Measurements from ENCODE around the gene DICER1. TPM values are rescaled to one million over a fixed set of nuclear protein-coding genes. Genes with fewer than 3 reads are reported as not detected.

DICER1 gene
- total and polyA plus RNA-seq, 2 donors (not counting 3 experiments of a cell fraction or from before 2014, with no cell fraction given) = 8.3 to 43.6 TPM

- H3K4me3 ChIP-seq (replicated peaks in 1 of 3; ENCODE audit: insufficient read depth in 1 of 3, low read depth in 1 of 3, low read length in 3 of 3) = no peak overlapping the region
- CTCF ChIA-PET = interaction anchor here (0.9 kb wide), 1 partner anchor 23 kb away, joined by 3 read pairs; no protein-coding TSS in a partner anchor
- H3K4me1 ChIP-seq (ENCODE audit: control insufficient read depth, extremely low read depth, insufficient read depth, low read length) = no peaks in the 10 kb centered on the region
- no peak overlapping the region for H3K4me2 ChIP-seq (ENCODE audit: insufficient read depth, low read length)
- no peaks in the 10 kb centered on the region for H3K36me3 ChIP-seq (ENCODE audit: control insufficient read depth in 2 of 2, extremely low read depth in 1 of 2, insufficient read depth in 2 of 2, low read length in 2 of 2)
- no peaks in the 10 kb centered on the region for H3K27me3 ChIP-seq (ENCODE audit: control insufficient read depth in 2 of 2, insufficient read depth in 2 of 2, low read length in 2 of 2)
- no TSS peak for BruUV-seq (replicated peaks)
- H4K20me1 ChIP-seq (replicated peaks; ENCODE audit: control insufficient read depth, extremely low read depth, insufficient read depth, low read length) = no peaks in the 10 kb centered on the region
- FAIRE-seq (no peak), DNase-seq (ENCODE audit: low read depth, low spot score) (no peak)
- no peak overlapping the region for H3K9ac ChIP-seq (replicated peaks; ENCODE audit: extremely low read depth, insufficient read depth, low read length)
- H3K27ac ChIP-seq (ENCODE audit: insufficient read depth, low read depth, low read length) = no peak overlapping the region
- no peaks in the 10 kb centered on the region for H3K9me1 ChIP-seq (replicated peaks; ENCODE audit: control insufficient read depth, extremely low read depth, insufficient read depth, low read length)
- no peaks in the 10 kb centered on the region for H3K9me3 ChIP-seq (replicated peaks; ENCODE audit: control insufficient read depth, insufficient read depth, low read length)
- H2AFZ ChIP-seq (ENCODE audit: low read depth, low read length) = no peak overlapping the region
- intact Hi-C loops (cut with micrococcal nuclease) = no loop called here
- POLR2A ChIA-PET = no interaction called here
- dilution Hi-C loops (cut with MboI; ENCODE audit: extremely low pct_ligation_motif_present, low sequenced_read_pairs) = no loop called here
- TF ChIP-seq, protein P1, sequence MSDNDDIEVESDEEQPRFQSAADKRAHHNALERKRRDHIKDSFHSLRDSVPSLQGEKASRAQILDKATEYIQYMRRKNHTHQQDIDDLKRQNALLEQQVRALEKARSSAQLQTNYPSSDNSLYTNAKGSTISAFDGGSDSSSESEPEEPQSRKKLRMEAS (IDR thresholded peaks at IDR 0.05; ENCODE audit: insufficient read depth, insufficient read length) = no peak
- no peak for TF ChIP-seq GATA2 (IDR thresholded peaks at IDR 0.05; ENCODE audit: insufficient read depth, insufficient read length, low read depth, low read length)
- TF ChIP-seq CTCF (IDR thresholded peaks at IDR 0.05; ENCODE audit: extremely low read depth in 1 of 2, insufficient read depth in 1 of 2, low read depth in 1 of 2, low read length in 2 of 2) = no peak
- H3K79me2 ChIP-seq (ENCODE audit: control insufficient read depth, insufficient read depth, low read length) = no peaks in the 10 kb centered on the region
Measured at GRCh38 chr14:95197551-95197950, 40.2 kb upstream of the DICER1 start.

- FAIRE-seq = no peak
Measured at GRCh38 chr14:95196826-95197545, 39.7 kb upstream of the DICER1 start.

More at GRCh38 chr14:95196826-95197545, 39.7 kb upstream of the DICER1 start:
- TF ChIP-seq MYC (IDR thresholded peaks at IDR 0.05; ENCODE audit: low read depth, low read length) (no peak), CTCF (IDR thresholded peaks at IDR 0.05; ENCODE audit: extremely low read depth in 1 of 2, insufficient read depth in 1 of 2, low read depth in 1 of 2, low read length in 2 of 2) (no peak), JUN (IDR thresholded peaks at IDR 0.05; ENCODE audit: borderline replicate concordance, insufficient read depth, insufficient read length, low read depth) (no peak), POLR2AphosphoS5 (IDR thresholded peaks at IDR 0.05; ENCODE audit: insufficient read depth, low read depth, low read length) (no peak), EZH2 (IDR thresholded peaks at IDR 0.05; ENCODE audit: borderline replicate concordance, low read depth, low read length, severe bottlenecking) (no peak), FOS (IDR thresholded peaks at IDR 0.05; ENCODE audit: borderline replicate concordance, insufficient read depth, low read length) (no peak), GATA2 (IDR thresholded peaks at IDR 0.05; ENCODE audit: insufficient read depth, insufficient read length, low read depth, low read length) (no peak), POLR2A (IDR thresholded peaks at IDR 0.05; ENCODE audit: low read depth, low read length) (no peak)
- TF ChIP-seq, protein P1 (IDR thresholded peaks at IDR 0.05; ENCODE audit: insufficient read depth, insufficient read length) = no peak
- no peaks in the 10 kb centered on the region for H3K79me2 ChIP-seq (ENCODE audit: control insufficient read depth, insufficient read depth, low read length)
- dilution Hi-C loops (cut with MboI; ENCODE audit: extremely low pct_ligation_motif_present, low sequenced_read_pairs) (no loop called here), intact Hi-C loops (cut with micrococcal nuclease) (loop anchor here (1.0 kb wide), 1 partner anchor 508 kb away; no protein-coding TSS in a partner anchor)
- BruUV-seq (replicated peaks) = no TSS peak
- ChIA-PET POLR2A (no interaction called here), CTCF (no interaction called here)
- H3K9ac ChIP-seq (replicated peaks; ENCODE audit: extremely low read depth, insufficient read depth, low read length) = no peak overlapping the region
- no peaks in the 10 kb centered on the region for H3K36me3 ChIP-seq (ENCODE audit: control insufficient read depth in 2 of 2, extremely low read depth in 1 of 2, insufficient read depth in 2 of 2, low read length in 2 of 2)
- no peak overlapping the region for H2AFZ ChIP-seq (ENCODE audit: low read depth, low read length)
- H3K9me3 ChIP-seq (replicated peaks; ENCODE audit: control insufficient read depth, insufficient read depth, low read length) = no peaks in the 10 kb centered on the region
- no peaks in the 10 kb centered on the region for H3K9me1 ChIP-seq (replicated peaks; ENCODE audit: control insufficient read depth, extremely low read depth, insufficient read depth, low read length)
- H4K20me1 ChIP-seq (replicated peaks; ENCODE audit: control insufficient read depth, extremely low read depth, insufficient read depth, low read length) = no peaks in the 10 kb centered on the region
- no peak overlapping the region for H3K27ac ChIP-seq (ENCODE audit: insufficient read depth, low read depth, low read length)
- no peak for DNase-seq (ENCODE audit: low read depth, low spot score)
- no peak overlapping the region for H3K4me3 ChIP-seq (replicated peaks in 1 of 3; ENCODE audit: insufficient read depth in 1 of 3, low read depth in 1 of 3, low read length in 3 of 3)
- no peaks in the 10 kb centered on the region for H3K27me3 ChIP-seq (ENCODE audit: control insufficient read depth in 2 of 2, insufficient read depth in 2 of 2, low read length in 2 of 2)
- no peak overlapping the region for H3K4me2 ChIP-seq (ENCODE audit: insufficient read depth, low read length)
- H3K4me1 ChIP-seq (ENCODE audit: control insufficient read depth, extremely low read depth, insufficient read depth, low read length) = no peaks in the 10 kb centered on the region
